HepG2 (cell line): ENCODE results near the gene DGKD. TPM values are rescaled to one million over a fixed set of nuclear protein-coding genes. Genes with fewer than 3 reads are reported as not detected.

Experiments
- AKAP8 ChIP-seq: sonication (generic); formaldehyde crosslinking; IDR thresholded peaks from 2 replicates; pipeline ENCODE4 v1.5.1; 2020; ENCODE audit warnings: mild to moderate bottlenecking, missing genetic modification reagents
- CBX2 ChIP-seq, 2 experiments: fragments of 200-600 bp in 1 of 2; sonication (generic); formaldehyde crosslinking in 1 of 2; IDR thresholded peaks; 2 replicates each; pipeline versions ENCODE4 v1.7.0 to v1.8.1; 2018 to 2022; ENCODE audit warnings: low read depth in 2 of 2, low read length in 1 of 2, mild to moderate bottlenecking in 1 of 2, missing genetic modification reagents in 1 of 2
- EEA1 ChIP-seq: sonication (generic); formaldehyde crosslinking; IDR thresholded peaks from 2 replicates; pipeline ENCODE4 v1.5.1; 2020; ENCODE audit warnings: mild to moderate bottlenecking, missing genetic modification reagents, borderline replicate concordance
- FUBP1 ChIP-seq: sonication (generic); formaldehyde crosslinking; IDR thresholded peaks from 2 replicates; pipeline ENCODE4 v1.5.1; 2020; ENCODE audit warnings: missing genetic modification reagents, mild to moderate bottlenecking, borderline replicate concordance
- GPN1 ChIP-seq: sonication (generic); formaldehyde crosslinking; IDR thresholded peaks from 2 replicates; pipeline ENCODE4 v1.5.1; 2020; ENCODE audit warnings: missing genetic modification reagents, borderline replicate concordance
- IKZF1 ChIP-seq: fragments of 450-650 bp; IDR thresholded peaks from 2 replicates; pipeline ENCODE4 v1.7.1; 2016
- JUN ChIP-seq: sonication (generic); formaldehyde crosslinking; IDR thresholded peaks from 2 replicates; pipeline ENCODE4 v1.4.0; 2020; ENCODE audit warnings: mild to moderate bottlenecking, missing genetic modification reagents
- MIXL1 ChIP-seq: IDR thresholded peaks from 2 replicates; pipeline ENCODE4 v1.6.1; 2016
- PRDM15 ChIP-seq: sonication (generic); formaldehyde crosslinking; IDR thresholded peaks from 2 replicates; pipeline ENCODE4 v1.4.0; 2020; ENCODE audit warnings: missing genetic modification reagents
- SMARCC2 ChIP-seq: fragments of 450-650 bp; IDR thresholded peaks from 2 replicates; pipeline ENCODE4 v1.6.1; 2017; ENCODE audit warnings: antibody characterized with exemption, mild to moderate bottlenecking
- TSC22D2 ChIP-seq: sonication (generic); formaldehyde crosslinking; IDR thresholded peaks from 2 replicates; pipeline ENCODE4 v1.5.1; 2020; ENCODE audit warnings: missing genetic modification reagents, mild to moderate bottlenecking, borderline replicate concordance
- ZBTB14 ChIP-seq: sonication (generic); formaldehyde crosslinking; IDR thresholded peaks from 2 replicates; pipeline ENCODE4 v1.4.0; 2020; ENCODE audit warnings: missing genetic modification reagents
- ZFP82 ChIP-seq: sonication (generic); formaldehyde crosslinking; IDR thresholded peaks from 2 replicates; pipeline ENCODE4 v1.5.1; 2020; ENCODE audit warnings: mild to moderate bottlenecking, missing genetic modification reagents, borderline replicate concordance
- ZFP90 ChIP-seq: sonication (generic); formaldehyde crosslinking; IDR thresholded peaks from 2 replicates; pipeline ENCODE4 v1.8.0; 2022; ENCODE audit warnings: missing genetic modification reagents, mild to moderate bottlenecking, inconsistent platforms, borderline replicate concordance
- ZNF33B ChIP-seq: sonication (generic); formaldehyde crosslinking; IDR thresholded peaks from 2 replicates; pipeline ENCODE4 v1.5.1; 2020; ENCODE audit warnings: mild to moderate bottlenecking, missing genetic modification reagents
- ZNF589 ChIP-seq: sonication (generic); formaldehyde crosslinking; conservative IDR thresholded peaks from 2 replicates; pipeline ENCODE4 v1.8.0; 2022; ENCODE audit warnings: mild to moderate bottlenecking, moderate library complexity, missing genetic modification reagents
- ZNF660 ChIP-seq: sonication (generic); formaldehyde crosslinking; IDR thresholded peaks from 2 replicates; pipeline ENCODE4 v1.5.1; 2020; ENCODE audit warnings: mild to moderate bottlenecking, low read depth, missing genetic modification reagents, borderline replicate concordance
- polyA plus RNA-seq, 8 experiments: library from polyadenylated mRNA; depleted of rRNA in 3 of 8; stranded (reverse) in 7 of 8; unstranded in 1 of 8; fragments of >200 nt; fragmentation: Illumina TruSeq in 4 of 8; extraction: Trizol in 4 of 8; gene quantifications; 2 replicates each; pipeline versions ENCODE4 v1.2.1 to v1.2.3, GENCODE V29; 2011 to 2016; ENCODE audit warnings: low read depth in 4 of 8, missing spikeins in 1 of 8, mixed read lengths in 1 of 8; ENCODE audit not compliant: insufficient read depth in 1 of 8
- total RNA-seq, 5 experiments: library from RNA; depleted of rRNA; stranded (reverse); fragments of >200 nt; fragmentation: Illumina TruSeq; extraction: Trizol; gene quantifications; 2 replicates each; pipeline ENCODE4 v1.2.3, GENCODE V29; 2016; ENCODE audit warnings: low read depth in 1 of 5
- TF ChIP-seq, protein P1 (sequence below): sonication (generic); formaldehyde crosslinking; IDR thresholded peaks from 2 replicates; pipeline ENCODE4 v1.5.0; 2020; ENCODE audit warnings: mild to moderate bottlenecking, missing genetic modification reagents

Gene DGKD
- total and polyA plus RNA-seq, 2 of the 13 experiments (the other 11 are each of a cell fraction or from before 2014, with no cell fraction given), result 24.5 to 33.2 TPM

GRCh38 chr2:233387667-233388528 is 33.6 kb downstream of the DGKD start (continued):
- TF ChIP-seq IKZF1 (no peak), EEA1 (peak; percentile 74; the same call in 1 of the 2 replicates), ZNF589 (peak; percentile 42; the same call in 1 of the 2 replicates), TSC22D2 (CRISPR knock-in tag) (no peak), FUBP1 (CRISPR knock-in tag) (no peak), ZFP82 (no peak; the same call in 1 of the 2 replicates), ZNF33B (CRISPR knock-in tag) (peak; percentile 86), PRDM15 (CRISPR knock-in tag) (no peak), ZBTB14 (CRISPR knock-in tag) (no peak), JUN (CRISPR knock-in tag) (no peak), AKAP8 (CRISPR knock-in tag) (peak; percentile 79; the same call in 1 of the 2 replicates), ZNF660 (CRISPR knock-in tag) (no peak), ZFP90 (CRISPR knock-in tag) (0 out of 2 replicates have a peak, but pooled peaks have one; percentile 49), GPN1 (CRISPR knock-in tag) (no peak), SMARCC2 (no peak), MIXL1 (no peak), CBX2 (IDR thresholded peaks at IDR 0.05; ENCODE audit: low read depth, low read length) (no peak), CBX2 (CRISPR knock-in tag; IDR thresholded peaks at IDR 0.05; ENCODE audit: low read depth) (no peak)
- TF ChIP-seq, protein P1, sequence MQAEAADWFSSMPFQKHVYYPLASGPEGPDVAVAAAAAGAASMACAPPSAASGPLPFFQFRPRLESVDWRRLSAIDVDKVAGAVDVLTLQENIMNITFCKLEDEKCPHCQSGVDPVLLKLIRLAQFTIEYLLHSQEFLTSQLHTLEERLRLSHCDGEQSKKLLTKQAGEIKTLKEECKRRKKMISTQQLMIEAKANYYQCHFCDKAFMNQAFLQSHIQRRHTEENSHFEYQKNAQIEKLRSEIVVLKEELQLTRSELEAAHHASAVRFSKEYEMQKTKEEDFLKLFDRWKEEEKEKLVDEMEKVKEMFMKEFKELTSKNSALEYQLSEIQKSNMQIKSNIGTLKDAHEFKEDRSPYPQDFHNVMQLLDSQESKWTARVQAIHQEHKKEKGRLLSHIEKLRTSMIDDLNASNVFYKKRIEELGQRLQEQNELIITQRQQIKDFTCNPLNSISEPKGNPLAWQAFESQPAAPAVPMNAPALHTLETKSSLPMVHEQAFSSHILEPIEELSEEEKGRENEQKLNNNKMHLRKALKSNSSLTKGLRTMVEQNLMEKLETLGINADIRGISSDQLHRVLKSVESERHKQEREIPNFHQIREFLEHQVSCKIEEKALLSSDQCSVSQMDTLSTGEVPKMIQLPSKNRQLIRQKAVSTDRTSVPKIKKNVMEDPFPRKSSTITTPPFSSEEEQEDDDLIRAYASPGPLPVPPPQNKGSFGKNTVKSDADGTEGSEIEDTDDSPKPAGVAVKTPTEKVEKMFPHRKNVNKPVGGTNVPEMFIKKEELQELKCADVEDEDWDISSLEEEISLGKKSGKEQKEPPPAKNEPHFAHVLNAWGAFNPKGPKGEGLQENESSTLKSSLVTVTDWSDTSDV (CRISPR knock-in tag), result no peak
